Fibroblast of skin of scalp (primary cell): ENCODE results near the gene ZDHHC19. TPM values are rescaled to one million over a fixed set of nuclear protein-coding genes. Genes with fewer than 3 reads are reported as not detected.
"Not testable (repeated sequence)": the region's sequence is repeated elsewhere in the genome, so short reads cannot be mapped to it uniquely, and the experiment has no call there.

ENCODE experiments used
- DNase-seq: peaks from one replicate; pipeline ENCODE4 v3.0.0-alpha.2; 2013
- polyA plus RNA-seq, 2 experiments: library from polyadenylated mRNA; unstranded; fragments of 120-200 nt; gene quantifications; one replicate each; pipeline ENCODE4 v1.2.1, GENCODE V29; 2013; ENCODE audit not compliant: insufficient read length in 2 of 2

ZDHHC19 gene
- polyA plus RNA-seq (2013, experiment 1 of 2; ENCODE audit: insufficient read length), result not detected
- polyA plus RNA-seq (2013, experiment 2 of 2; ENCODE audit: insufficient read length), result not detected

GRCh38 chr3:196210673-196211556 lies at the start of gene ZDHHC19:
TSS of gene ZDHHC19 (minus strand) at chr3:196211400. CDS start at chr3:196211315, 85 bp downstream.
- DNase-seq, result no peak

DNA sequence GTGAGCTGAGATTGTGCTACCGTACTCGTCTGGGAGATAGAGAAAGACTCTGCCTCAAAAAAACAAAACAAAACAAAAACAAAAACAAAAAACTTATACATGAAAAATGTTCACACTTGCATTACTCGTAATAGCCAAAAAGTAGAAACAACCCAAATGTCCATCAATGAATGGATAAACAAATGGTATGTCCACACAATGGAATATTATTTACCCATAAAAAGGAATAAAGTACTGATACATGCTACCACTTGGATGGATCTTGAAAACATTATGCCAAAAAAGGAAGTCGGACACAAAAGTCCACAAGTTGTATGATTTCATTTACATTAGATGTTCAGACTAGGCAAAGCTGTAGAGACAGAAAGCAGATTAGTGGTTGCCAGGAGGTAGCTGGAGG lies 49.6 kb upstream of the ZDHHC19 start:
- no peak for DNase-seq

DNA sequence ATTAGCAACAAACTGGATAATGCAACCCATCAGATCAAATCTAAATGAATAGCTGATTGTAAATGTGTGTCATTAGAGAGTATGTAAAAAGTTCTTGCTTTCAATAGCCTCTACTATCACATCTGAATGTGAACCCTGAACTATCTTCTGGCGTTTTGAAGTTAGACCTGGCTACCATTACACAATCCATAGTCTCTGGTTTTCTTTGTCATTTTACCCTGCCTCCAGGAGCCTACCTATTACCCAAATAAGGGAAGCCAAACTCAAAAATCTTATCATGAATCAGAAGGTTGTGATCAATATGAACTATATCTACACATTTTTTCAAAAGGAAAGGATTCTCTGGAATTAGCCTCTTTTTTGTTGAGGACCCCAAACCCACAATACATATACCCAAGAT lies 44.6 kb upstream of the ZDHHC19 start:
- DNase-seq, result no peak

- no peak for DNase-seq
Observed at GRCh38 chr3:196254376-196255283, 43.4 kb upstream of the ZDHHC19 start.

- no peak for DNase-seq
Observed at GRCh38 chr3:196251918-196252317, 40.7 kb upstream of the ZDHHC19 start.

DNA sequence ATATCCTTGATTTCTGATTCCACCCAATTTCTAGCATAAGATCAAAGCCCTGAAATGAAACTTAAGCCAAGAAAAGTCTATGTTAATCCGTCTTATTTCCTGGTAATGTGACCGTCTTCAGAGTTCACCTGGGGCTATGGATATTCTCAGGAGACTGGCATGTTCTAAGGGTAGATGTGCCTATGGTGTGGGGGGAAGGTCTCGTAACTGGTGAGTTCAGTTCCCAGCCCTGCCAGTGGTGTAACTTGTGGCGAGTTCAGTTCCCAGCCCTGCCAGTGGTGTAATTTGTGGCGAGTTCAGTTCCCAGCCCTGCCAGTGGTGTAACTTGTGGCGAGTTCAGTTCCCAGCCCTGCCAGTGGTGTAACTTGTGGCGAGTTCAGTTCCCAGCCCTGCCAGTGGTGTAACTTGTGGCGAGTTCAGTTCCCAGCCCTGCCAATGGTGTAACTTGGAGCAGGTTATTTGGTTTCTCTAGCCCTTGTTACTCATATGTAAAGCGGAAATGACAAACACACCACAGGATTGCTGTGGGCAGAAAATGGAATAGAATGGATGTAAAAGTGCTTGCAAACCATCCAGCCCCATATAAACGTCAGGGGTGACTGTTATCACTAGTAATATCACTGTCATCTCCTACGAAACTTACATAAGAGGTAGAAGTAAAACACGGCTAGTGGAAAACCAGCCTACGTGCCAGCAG lies 35.6 kb upstream of the ZDHHC19 start:
- DNase-seq, result no peak

DNA sequence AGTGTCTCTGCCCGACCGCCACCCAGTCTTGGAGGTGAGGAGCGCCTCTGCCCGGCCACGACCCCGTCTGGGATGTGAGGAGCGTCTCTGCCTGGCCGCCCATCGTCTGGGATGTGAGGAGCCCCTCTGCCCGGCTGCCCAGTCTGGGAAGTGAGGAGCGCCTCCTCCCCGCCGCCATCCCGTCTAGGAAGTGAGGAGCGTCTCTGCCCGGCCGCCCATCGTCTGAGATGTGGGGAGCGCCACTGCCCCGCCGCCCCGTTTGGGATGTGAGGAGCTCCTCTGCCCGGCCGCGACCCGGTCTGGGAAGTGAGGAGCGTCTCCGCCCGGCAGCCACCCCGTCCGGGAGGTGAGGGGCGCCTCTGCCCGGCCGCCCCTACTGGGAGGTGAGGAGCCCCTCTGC lies 33.0 kb upstream of the ZDHHC19 start:
- not testable (repeated sequence) for DNase-seq

- no peak for DNase-seq
Observed at GRCh38 chr3:196241704-196242103, 30.5 kb upstream of the ZDHHC19 start.

GRCh38 chr3:196240424-196240823 lies 29.2 kb upstream of the ZDHHC19 start:
- DNase-seq, result no peak

DNA sequence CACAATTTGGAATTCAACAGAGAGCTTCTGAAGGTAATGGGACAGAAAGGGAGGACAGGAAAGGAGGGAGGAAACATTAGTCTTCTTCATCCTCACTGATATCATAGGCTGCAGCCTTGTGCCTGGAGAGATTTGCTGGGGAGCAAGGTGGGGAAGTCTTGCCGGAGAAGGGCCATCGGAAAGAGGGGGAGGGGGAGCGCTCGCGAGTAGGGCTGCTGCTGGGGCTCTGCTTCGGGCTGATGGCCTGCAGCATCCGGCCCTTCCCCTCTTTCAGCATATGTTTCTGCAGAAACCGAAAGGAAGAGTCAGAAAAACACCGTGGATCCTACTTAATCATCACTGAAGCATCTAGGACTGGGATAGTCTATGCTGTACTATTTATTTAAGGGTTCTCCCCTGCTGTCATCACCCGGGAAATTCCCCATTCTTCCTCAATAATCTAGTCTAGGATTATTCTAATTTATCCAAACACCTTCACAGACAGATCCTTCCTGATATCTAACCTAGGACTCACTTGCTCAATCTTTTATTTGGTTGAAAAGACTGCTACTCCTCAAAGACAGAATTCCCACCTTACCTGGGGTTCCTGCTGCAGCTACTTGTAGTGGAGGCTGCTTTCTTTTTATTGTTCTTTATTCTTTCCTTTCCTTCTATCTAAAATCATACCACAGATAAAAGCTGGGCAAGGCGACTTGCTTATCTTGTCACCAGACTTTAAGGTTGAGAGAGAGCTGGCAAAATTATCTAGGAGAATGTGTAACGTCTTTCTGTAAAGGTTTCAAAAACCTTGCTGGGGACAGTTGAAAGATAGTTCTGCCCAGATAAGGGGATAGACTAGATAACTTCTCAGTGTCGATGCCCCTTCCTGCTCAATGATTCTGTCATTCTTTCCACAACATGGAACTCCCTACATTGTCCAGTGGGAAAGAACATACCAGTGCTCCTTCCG lies 27.7 kb upstream of the ZDHHC19 start:
- peak; percentile 37 for DNase-seq

- no peak for DNase-seq
Observed at GRCh38 chr3:196237203-196237602, 26.0 kb upstream of the ZDHHC19 start.

- no peak for DNase-seq
Observed at GRCh38 chr3:196236223-196236622, 25.0 kb upstream of the ZDHHC19 start.

DNA sequence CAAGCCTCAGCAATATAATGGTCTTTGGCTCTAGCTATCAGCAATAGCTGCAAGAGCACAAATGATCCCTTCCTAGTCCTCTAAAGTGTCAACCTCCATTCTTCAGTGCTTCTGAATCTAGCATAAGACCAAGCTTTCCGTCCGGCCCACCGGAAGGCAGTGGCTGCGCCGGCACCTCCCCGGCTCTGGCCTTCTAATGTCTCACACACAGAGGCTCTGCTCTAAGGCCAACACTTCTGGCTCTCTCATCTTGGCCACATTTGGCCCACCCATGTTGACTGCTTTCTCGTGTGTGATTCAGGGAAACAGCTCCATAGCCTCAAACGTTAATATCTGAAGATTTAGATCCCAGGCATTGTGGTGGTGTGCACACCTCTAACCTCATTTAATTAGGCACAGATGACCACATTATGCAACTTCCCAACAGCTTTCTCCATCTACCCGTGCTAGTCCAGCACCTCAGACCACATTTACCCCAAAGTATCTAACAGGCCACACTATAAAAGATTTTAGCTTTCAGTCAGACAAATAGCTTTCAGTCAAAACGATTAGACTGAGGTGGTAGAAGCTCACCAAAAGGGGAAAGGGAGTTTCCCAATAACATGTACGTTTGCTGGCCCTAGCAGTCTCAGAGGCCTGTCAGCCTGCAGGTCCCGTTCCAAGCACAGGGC lies 24.4 kb upstream of the ZDHHC19 start:
- DNase-seq, result no peak

DNA sequence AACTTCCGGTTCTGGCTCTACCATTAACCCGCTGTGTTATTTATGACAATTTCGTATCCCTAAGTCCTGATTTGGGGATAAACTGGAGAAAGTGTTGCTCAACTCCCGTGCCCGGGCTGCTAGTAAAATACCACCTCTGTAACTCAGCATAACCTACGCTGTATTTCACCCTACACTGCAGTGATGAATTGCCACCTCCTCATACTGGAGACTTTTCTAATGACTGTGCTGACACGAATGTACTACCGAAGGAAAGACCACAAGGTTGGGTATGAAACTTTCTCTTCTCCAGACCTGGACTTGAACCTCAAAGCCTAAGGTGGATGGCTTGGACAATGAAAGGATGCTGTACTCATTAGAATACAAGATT lies 21.7 kb upstream of the ZDHHC19 start:
- DNase-seq, result no peak

- no peak for DNase-seq
Observed at GRCh38 chr3:196232154-196232881, 21.1 kb upstream of the ZDHHC19 start.

- DNase-seq, result peak; percentile 44
Observed at GRCh38 chr3:196227629-196228493, 16.7 kb upstream of the ZDHHC19 start.

GRCh38 chr3:196227121-196227561 lies 15.9 kb upstream of the ZDHHC19 start:
- no peak for DNase-seq

DNA sequence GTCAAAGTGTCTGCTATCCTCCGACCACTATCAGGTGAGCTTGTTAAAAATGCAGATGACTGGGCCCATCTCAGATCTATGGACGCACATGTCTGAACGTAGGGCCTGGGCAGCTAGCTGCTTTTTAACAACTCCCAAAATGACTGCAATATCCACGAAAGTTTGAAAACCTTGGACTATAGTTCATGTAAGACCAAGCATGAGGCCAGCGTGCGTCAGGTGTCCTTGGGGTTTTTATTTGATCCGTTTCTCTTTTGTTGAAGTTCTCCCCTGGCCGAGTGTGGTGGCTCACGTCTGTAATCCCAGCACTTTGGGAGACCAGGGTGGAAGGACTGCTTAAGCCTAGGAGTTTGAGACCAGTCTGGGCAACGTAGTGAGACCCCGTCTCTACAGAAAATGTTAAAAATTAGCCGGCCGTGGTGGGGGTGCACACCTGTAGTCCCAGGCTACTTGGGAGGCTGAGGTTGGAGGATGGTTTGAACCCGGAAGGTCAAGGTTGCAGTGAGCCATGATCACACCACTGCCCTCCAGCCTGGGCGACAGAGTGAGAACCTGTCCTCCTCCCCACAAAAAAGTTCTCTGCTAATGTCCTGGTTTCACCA lies 14.7 kb upstream of the ZDHHC19 start:
- no peak for DNase-seq

DNA sequence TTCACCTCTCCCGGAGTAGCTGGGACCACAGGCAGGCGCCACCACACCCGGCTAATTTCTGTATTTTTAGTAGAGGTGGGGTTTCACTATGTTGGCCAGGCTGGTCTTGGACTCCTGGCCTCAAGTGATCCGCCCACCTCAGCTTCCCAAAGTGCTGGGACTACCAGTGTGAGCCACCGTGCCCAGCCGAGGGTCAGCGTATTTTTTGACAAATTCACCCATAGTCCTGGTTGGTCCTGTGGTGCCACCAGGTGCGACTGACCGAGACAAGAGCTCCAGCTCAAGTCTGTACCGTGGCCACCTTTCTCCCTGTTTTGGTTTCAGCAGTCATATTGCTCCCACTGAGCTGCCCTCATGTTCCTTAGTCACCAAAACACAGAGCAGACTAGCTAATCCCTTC lies 13.9 kb upstream of the ZDHHC19 start:
- DNase-seq, result no peak
